Measurements from ENCODE around the gene CALCR.

Gene CALCR

GRCh38 chr7:93475811-93476210 lies 98.7 kb downstream of the CALCR start:
- no peak overlapping the region for H2BK120ac ChIP-seq (ENCODE audit: low read depth, low read length)
- H3K4ac ChIP-seq (ENCODE audit: low read length): no peak overlapping the region
- H2BK15ac ChIP-seq (ENCODE audit: low read length): no peak overlapping the region
- no peak overlapping the region for H3K9ac ChIP-seq (ENCODE audit: low read depth, low read length, poor library complexity)
- no peak overlapping the region for H2AK5ac ChIP-seq (ENCODE audit: low read depth, low read length)
- H3K27ac ChIP-seq (replicated peaks; ENCODE audit: low read length): peak overlapping the region; percentile 81
- no peak overlapping the region for H3K4me2 ChIP-seq (ENCODE audit: insufficient read depth, low read length, poor library complexity, severe bottlenecking)
- DNase-seq (ENCODE audit: low spot score): no peak
- no peak overlapping the region for H3K18ac ChIP-seq (ENCODE audit: low read length)
- H3K79me1 ChIP-seq (ENCODE audit: low read depth, low read length): no peaks in the 10 kb centered on the region
- no peaks in the 10 kb centered on the region for H3K27me3 ChIP-seq (ENCODE audit: control insufficient read depth in 3 of 3, insufficient read depth in 3 of 3, low read depth in 1 of 3, low read length in 3 of 3)
- no peak overlapping the region for H3K14ac ChIP-seq (ENCODE audit: low read length)
- no CpG with 5 or more reads among the region's 4 CpGs for whole genome bisulfite sequencing, 2 donors (ENCODE audit: extremely low coverage in 2 of 2, insufficient read length in 2 of 2, insufficient replicate concordance in 1 of 2)
- H3K4me3 ChIP-seq (ENCODE audit: low read length in 2 of 2): no peak overlapping the region
- H4K91ac ChIP-seq (ENCODE audit: low read depth, low read length, poor library complexity): no peak overlapping the region
- no peak overlapping the region for H2BK12ac ChIP-seq (ENCODE audit: low read length)
- H3K9me3 ChIP-seq (replicated peaks in 1 of 2; ENCODE audit: control insufficient read depth in 2 of 2, insufficient read depth in 1 of 2, low read depth in 1 of 2, low read length in 2 of 2): no peaks in the 10 kb centered on the region
- H2AFZ ChIP-seq (ENCODE audit: low read length): peak overlapping the region; percentile 54
- H3K23ac ChIP-seq (ENCODE audit: low read depth, low read length, poor library complexity): no peak overlapping the region
- H4K8ac ChIP-seq (ENCODE audit: low read depth, low read length): no peak overlapping the region
- H3K4me1 ChIP-seq (ENCODE audit: control insufficient read depth in 2 of 2, insufficient read depth in 1 of 2, low read depth in 1 of 2, low read length in 2 of 2): peaks cover 4 to 25% of the 10 kb centered on the region in 2 donors
- no peak overlapping the region for H2BK5ac ChIP-seq (ENCODE audit: low read length)
- no peaks in the 10 kb centered on the region for H3K36me3 ChIP-seq (replicated peaks in 1 of 2; ENCODE audit: control insufficient read depth in 2 of 2, insufficient read depth in 2 of 2, low read length in 2 of 2)

GRCh38 chr7:93471456-93471855 lies 103.1 kb downstream of the CALCR start:
- Histone ChIP-seq H4K91ac (ENCODE audit: low read depth, low read length, poor library complexity) (no peak overlapping the region), H3K4me3 (ENCODE audit: low read length in 2 of 2) (no peak overlapping the region), H4K8ac (ENCODE audit: low read depth, low read length) (no peak overlapping the region), H3K9ac (ENCODE audit: low read depth, low read length, poor library complexity) (no peak overlapping the region), H3K18ac (ENCODE audit: low read length) (no peak overlapping the region), H2BK12ac (ENCODE audit: low read length) (no peak overlapping the region), H3K27ac (replicated peaks; ENCODE audit: low read length) (no peak overlapping the region), H3K23ac (ENCODE audit: low read depth, low read length, poor library complexity) (no peak overlapping the region), H3K36me3 (replicated peaks in 1 of 2; ENCODE audit: control insufficient read depth in 2 of 2, insufficient read depth in 2 of 2, low read length in 2 of 2) (no peaks in the 10 kb centered on the region), H3K4ac (ENCODE audit: low read length) (no peak overlapping the region), H2BK120ac (ENCODE audit: low read depth, low read length) (no peak overlapping the region), H3K14ac (ENCODE audit: low read length) (no peak overlapping the region), H2AK5ac (ENCODE audit: low read depth, low read length) (no peak overlapping the region), H3K4me2 (ENCODE audit: insufficient read depth, low read length, poor library complexity, severe bottlenecking) (no peak overlapping the region), H3K27me3 (ENCODE audit: control insufficient read depth in 3 of 3, insufficient read depth in 3 of 3, low read depth in 1 of 3, low read length in 3 of 3) (no peaks in the 10 kb centered on the region), H2BK5ac (ENCODE audit: low read length) (no peak overlapping the region), H3K9me3 (replicated peaks in 1 of 2; ENCODE audit: control insufficient read depth in 2 of 2, insufficient read depth in 1 of 2, low read depth in 1 of 2, low read length in 2 of 2) (no peaks in the 10 kb centered on the region), H2BK15ac (ENCODE audit: low read length) (no peak overlapping the region), H2AFZ (ENCODE audit: low read length) (no peak overlapping the region), H3K4me1 (ENCODE audit: control insufficient read depth in 2 of 2, insufficient read depth in 1 of 2, low read depth in 1 of 2, low read length in 2 of 2) (peaks cover 3 to 20% of the 10 kb centered on the region in 2 donors), H3K79me1 (ENCODE audit: low read depth, low read length) (no peaks in the 10 kb centered on the region)
- no peak for DNase-seq (ENCODE audit: low spot score)
- WGBS, 2 donors (ENCODE audit: extremely low coverage in 2 of 2, insufficient read length in 2 of 2, insufficient replicate concordance in 1 of 2): no CpG with 5 or more reads among the region's 2 CpGs

- Histone ChIP-seq H3K23ac (ENCODE audit: low read depth, low read length, poor library complexity) (no peak overlapping the region), H3K18ac (ENCODE audit: low read length) (no peak overlapping the region), H2BK12ac (ENCODE audit: low read length) (no peak overlapping the region), H3K4me3 (ENCODE audit: low read length in 2 of 2) (no peak overlapping the region), H4K91ac (ENCODE audit: low read depth, low read length, poor library complexity) (no peak overlapping the region), H2BK15ac (ENCODE audit: low read length) (no peak overlapping the region), H3K27ac (replicated peaks; ENCODE audit: low read length) (no peak overlapping the region), H3K36me3 (replicated peaks in 1 of 2; ENCODE audit: control insufficient read depth in 2 of 2, insufficient read depth in 2 of 2, low read length in 2 of 2) (peaks cover 0 to 2% of the 10 kb centered on the region in 2 donors), H3K27me3 (ENCODE audit: control insufficient read depth in 3 of 3, insufficient read depth in 3 of 3, low read depth in 1 of 3, low read length in 3 of 3) (no peaks in the 10 kb centered on the region), H4K8ac (ENCODE audit: low read depth, low read length) (no peak overlapping the region), H3K9me3 (replicated peaks in 1 of 2; ENCODE audit: control insufficient read depth in 2 of 2, insufficient read depth in 1 of 2, low read depth in 1 of 2, low read length in 2 of 2) (peaks cover 0 to 1% of the 10 kb centered on the region in 2 donors), H3K4me1 (ENCODE audit: control insufficient read depth in 2 of 2, insufficient read depth in 1 of 2, low read depth in 1 of 2, low read length in 2 of 2) (no peaks in the 10 kb centered on the region), H3K14ac (ENCODE audit: low read length) (no peak overlapping the region), H3K4ac (ENCODE audit: low read length) (no peak overlapping the region), H2AFZ (ENCODE audit: low read length) (no peak overlapping the region), H3K4me2 (ENCODE audit: insufficient read depth, low read length, poor library complexity, severe bottlenecking) (no peak overlapping the region), H2BK120ac (ENCODE audit: low read depth, low read length) (no peak overlapping the region), H3K79me1 (ENCODE audit: low read depth, low read length) (no peaks in the 10 kb centered on the region), H2AK5ac (ENCODE audit: low read depth, low read length) (no peak overlapping the region), H2BK5ac (ENCODE audit: low read length) (no peak overlapping the region), H3K9ac (ENCODE audit: low read depth, low read length, poor library complexity) (no peak overlapping the region)
- no CpG with 5 or more reads among the region's 2 CpGs for WGBS, 2 donors (ENCODE audit: extremely low coverage in 2 of 2, insufficient read length in 2 of 2, insufficient replicate concordance in 1 of 2)
- DNase-seq (ENCODE audit: low spot score): no peak
These were observed 110.8 kb downstream of the CALCR start for GRCh38 chr7:93463764-93464163.

- H3K4me3 ChIP-seq (ENCODE audit: low read length in 2 of 2): no peak overlapping the region
- peaks cover 0 to 1% of the 10 kb centered on the region in 2 donors for H3K9me3 ChIP-seq (replicated peaks in 1 of 2; ENCODE audit: control insufficient read depth in 2 of 2, insufficient read depth in 1 of 2, low read depth in 1 of 2, low read length in 2 of 2)
- H3K23ac ChIP-seq (ENCODE audit: low read depth, low read length, poor library complexity): no peak overlapping the region
- H3K14ac ChIP-seq (ENCODE audit: low read length): no peak overlapping the region
- no peak overlapping the region for H2BK15ac ChIP-seq (ENCODE audit: low read length)
- no peak overlapping the region for H4K8ac ChIP-seq (ENCODE audit: low read depth, low read length)
- no peaks in the 10 kb centered on the region for H3K27me3 ChIP-seq (ENCODE audit: control insufficient read depth in 3 of 3, insufficient read depth in 3 of 3, low read depth in 1 of 3, low read length in 3 of 3)
- H2BK120ac ChIP-seq (ENCODE audit: low read depth, low read length): no peak overlapping the region
- H3K4ac ChIP-seq (ENCODE audit: low read length): no peak overlapping the region
- H2BK5ac ChIP-seq (ENCODE audit: low read length): no peak overlapping the region
- no peak overlapping the region for H4K91ac ChIP-seq (ENCODE audit: low read depth, low read length, poor library complexity)
- WGBS, 2 donors (ENCODE audit: extremely low coverage in 2 of 2, insufficient read length in 2 of 2, insufficient replicate concordance in 1 of 2): no CpG with 5 or more reads among the region's 2 CpGs
- no peak overlapping the region for H3K9ac ChIP-seq (ENCODE audit: low read depth, low read length, poor library complexity)
- H2AK5ac ChIP-seq (ENCODE audit: low read depth, low read length): no peak overlapping the region
- no peak overlapping the region for H3K27ac ChIP-seq (replicated peaks; ENCODE audit: low read length)
- H2BK12ac ChIP-seq (ENCODE audit: low read length): no peak overlapping the region
- H3K36me3 ChIP-seq (replicated peaks in 1 of 2; ENCODE audit: control insufficient read depth in 2 of 2, insufficient read depth in 2 of 2, low read length in 2 of 2): peaks cover 0 to 2% of the 10 kb centered on the region in 2 donors
- no peaks in the 10 kb centered on the region for H3K4me1 ChIP-seq (ENCODE audit: control insufficient read depth in 2 of 2, insufficient read depth in 1 of 2, low read depth in 1 of 2, low read length in 2 of 2)
- H3K79me1 ChIP-seq (ENCODE audit: low read depth, low read length): no peaks in the 10 kb centered on the region
- no peak overlapping the region for H3K4me2 ChIP-seq (ENCODE audit: insufficient read depth, low read length, poor library complexity, severe bottlenecking)
- H2AFZ ChIP-seq (ENCODE audit: low read length): no peak overlapping the region
- H3K18ac ChIP-seq (ENCODE audit: low read length): no peak overlapping the region
- no peak for DNase-seq (ENCODE audit: low spot score)
These were observed 113.2 kb downstream of the CALCR start for GRCh38 chr7:93461350-93461749.

Data from neuronal stem cell (in vitro differentiated cells).